IMR-90 (cell line): ENCODE data around the gene TBXAS1.

Experiments
- CTCF ChIP-seq: conservative IDR thresholded peaks from 2 replicates; pipeline ENCODE4 v1.5.1; 2012; ENCODE audit warnings: mild to moderate bottlenecking, low read depth, low read length, improper control_type of control experiment
- MAFK ChIP-seq: IDR thresholded peaks from 2 replicates; pipeline ENCODE4 v1.6.1; 2012; ENCODE audit warnings: low read depth, low read length, improper control_type of control experiment
- MAZ ChIP-seq: IDR thresholded peaks from 2 replicates; pipeline ENCODE4 v1.6.1; 2012; ENCODE audit warnings: low read depth, mild to moderate bottlenecking, low read length, improper control_type of control experiment, moderate library complexity, borderline replicate concordance
- POLR2A ChIP-seq: IDR thresholded peaks from 2 replicates; pipeline ENCODE4 v1.6.1; 2012; ENCODE audit warnings: mild to moderate bottlenecking, low read depth, low read length
- RCOR1 ChIP-seq: IDR thresholded peaks from 2 replicates; pipeline ENCODE4 v1.6.1; 2012; ENCODE audit warnings: mild to moderate bottlenecking, low read length, improper control_type of control experiment; ENCODE audit not compliant: insufficient replicate concordance
- SMC3 ChIP-seq: fragments of 150-350 bp; IDR thresholded peaks from 2 replicates; pipeline ENCODE4 v1.6.1; 2016; ENCODE audit warnings: low read depth, mild to moderate bottlenecking, antibody characterized with exemption, low read length, moderate library complexity
- USF2 ChIP-seq: fragments of 150-350 bp; IDR thresholded peaks from 2 replicates; pipeline ENCODE4 v1.6.1; 2017; ENCODE audit warnings: mild to moderate bottlenecking, antibody characterized with exemption, low read length, low read depth
- TF ChIP-seq, protein P1 (sequence below): fragments of 150-350 bp; IDR thresholded peaks from 2 replicates; pipeline ENCODE4 v1.6.1; 2016; ENCODE audit warnings: low read depth, mild to moderate bottlenecking, low read length, moderate library complexity, borderline replicate concordance

- TF ChIP-seq CTCF (no peak), POLR2A (no peak), MAZ (no peak), SMC3 (no peak), RCOR1 (no peak), MAFK (no peak), USF2 (no peak)
- TF ChIP-seq, protein P1, sequence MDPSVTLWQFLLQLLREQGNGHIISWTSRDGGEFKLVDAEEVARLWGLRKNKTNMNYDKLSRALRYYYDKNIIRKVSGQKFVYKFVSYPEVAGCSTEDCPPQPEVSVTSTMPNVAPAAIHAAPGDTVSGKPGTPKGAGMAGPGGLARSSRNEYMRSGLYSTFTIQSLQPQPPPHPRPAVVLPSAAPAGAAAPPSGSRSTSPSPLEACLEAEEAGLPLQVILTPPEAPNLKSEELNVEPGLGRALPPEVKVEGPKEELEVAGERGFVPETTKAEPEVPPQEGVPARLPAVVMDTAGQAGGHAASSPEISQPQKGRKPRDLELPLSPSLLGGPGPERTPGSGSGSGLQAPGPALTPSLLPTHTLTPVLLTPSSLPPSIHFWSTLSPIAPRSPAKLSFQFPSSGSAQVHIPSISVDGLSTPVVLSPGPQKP, result no peak
Measured at GRCh38 chr7:139869886-139870285, 40.8 kb downstream of the TBXAS1 start.
